Lower lobe of right lung (tissue), 2 donors: ENCODE results near the gene LZTS3. TPM values are rescaled to one million over a fixed set of nuclear protein-coding genes. Genes with fewer than 3 reads are reported as not detected.

Source experiments
- ATAC-seq, 2 donors: fragments of 200-7000 bp; cut with Tn5 transposase; one replicate each; pipeline ENCODE4 v1.9.1; 2020 to 2022; ENCODE audit warnings: mild to moderate bottlenecking in 2 of 2, moderate library complexity in 2 of 2
- DNase-seq: peaks from one replicate; pipeline ENCODE4 v3.0.0-alpha.2; 2020
- H3K27ac ChIP-seq: fragments of 200-600 bp; one replicate; pipeline ENCODE4 v1.8.0; 2022
- H3K27me3 ChIP-seq: fragments of 200-600 bp; one replicate; pipeline ENCODE4 v1.8.0; 2022; ENCODE audit warnings: low read depth
- H3K36me3 ChIP-seq: fragments of 200-600 bp; one replicate; pipeline ENCODE4 v1.8.0; 2022; ENCODE audit warnings: mild to moderate bottlenecking
- H3K4me1 ChIP-seq: fragments of 200-600 bp; one replicate; pipeline ENCODE4 v1.8.0; 2022
- H3K4me3 ChIP-seq: fragments of 200-600 bp; one replicate; pipeline ENCODE4 v1.8.0; 2022; ENCODE audit warnings: mild to moderate bottlenecking
- H3K9me3 ChIP-seq: fragments of 200-600 bp; one replicate; pipeline ENCODE4 v1.8.0; 2022
- intact Hi-C: fragments of 100-400 bp; cut with DNase I; formaldehyde crosslinking; loops from one replicate; pipeline ENCODE4 v1.11.0; 2022
- total RNA-seq: library from RNA; stranded (reverse); fragmentation: NEBNext Ultra II Directional; extraction: Animal tissue kit (Norgen Biotek cat#: 25700); gene quantifications from one replicate; pipeline ENCODE4 v1.2.1, GENCODE V29; 2021
- TF ChIP-seq, protein P1 (sequence below): fragments of 200-600 bp; IDR thresholded peaks from one replicate; pipeline ENCODE4 v1.8.0; 2022; ENCODE audit warnings: antibody characterized with exemption, mild to moderate bottlenecking
- donor health status: DM: no; HTN: yes; CAD: no; lungs with severe emphysema.

Gene LZTS3
- total RNA-seq, 1 donor from 2014 or later: 18.5 TPM

GRCh38 chr20:3171391-3172125 lies 1.8 kb downstream of the LZTS3 start:
- ATAC-seq: no peak
- TF ChIP-seq, protein P1, sequence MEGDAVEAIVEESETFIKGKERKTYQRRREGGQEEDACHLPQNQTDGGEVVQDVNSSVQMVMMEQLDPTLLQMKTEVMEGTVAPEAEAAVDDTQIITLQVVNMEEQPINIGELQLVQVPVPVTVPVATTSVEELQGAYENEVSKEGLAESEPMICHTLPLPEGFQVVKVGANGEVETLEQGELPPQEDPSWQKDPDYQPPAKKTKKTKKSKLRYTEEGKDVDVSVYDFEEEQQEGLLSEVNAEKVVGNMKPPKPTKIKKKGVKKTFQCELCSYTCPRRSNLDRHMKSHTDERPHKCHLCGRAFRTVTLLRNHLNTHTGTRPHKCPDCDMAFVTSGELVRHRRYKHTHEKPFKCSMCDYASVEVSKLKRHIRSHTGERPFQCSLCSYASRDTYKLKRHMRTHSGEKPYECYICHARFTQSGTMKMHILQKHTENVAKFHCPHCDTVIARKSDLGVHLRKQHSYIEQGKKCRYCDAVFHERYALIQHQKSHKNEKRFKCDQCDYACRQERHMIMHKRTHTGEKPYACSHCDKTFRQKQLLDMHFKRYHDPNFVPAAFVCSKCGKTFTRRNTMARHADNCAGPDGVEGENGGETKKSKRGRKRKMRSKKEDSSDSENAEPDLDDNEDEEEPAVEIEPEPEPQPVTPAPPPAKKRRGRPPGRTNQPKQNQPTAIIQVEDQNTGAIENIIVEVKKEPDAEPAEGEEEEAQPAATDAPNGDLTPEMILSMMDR: no peak
- DNase-seq: no peak
- Histone ChIP-seq H3K4me3 (no peak overlapping the region), H3K27me3 (peaks cover 7% of the 10 kb centered on the region), H3K4me1 (peaks cover 19% of the 10 kb centered on the region), H3K9me3 (no peaks in the 10 kb centered on the region), H3K27ac (no peak overlapping the region), H3K36me3 (no peaks in the 10 kb centered on the region)
- intact Hi-C loops: no loop called here

DNA sequence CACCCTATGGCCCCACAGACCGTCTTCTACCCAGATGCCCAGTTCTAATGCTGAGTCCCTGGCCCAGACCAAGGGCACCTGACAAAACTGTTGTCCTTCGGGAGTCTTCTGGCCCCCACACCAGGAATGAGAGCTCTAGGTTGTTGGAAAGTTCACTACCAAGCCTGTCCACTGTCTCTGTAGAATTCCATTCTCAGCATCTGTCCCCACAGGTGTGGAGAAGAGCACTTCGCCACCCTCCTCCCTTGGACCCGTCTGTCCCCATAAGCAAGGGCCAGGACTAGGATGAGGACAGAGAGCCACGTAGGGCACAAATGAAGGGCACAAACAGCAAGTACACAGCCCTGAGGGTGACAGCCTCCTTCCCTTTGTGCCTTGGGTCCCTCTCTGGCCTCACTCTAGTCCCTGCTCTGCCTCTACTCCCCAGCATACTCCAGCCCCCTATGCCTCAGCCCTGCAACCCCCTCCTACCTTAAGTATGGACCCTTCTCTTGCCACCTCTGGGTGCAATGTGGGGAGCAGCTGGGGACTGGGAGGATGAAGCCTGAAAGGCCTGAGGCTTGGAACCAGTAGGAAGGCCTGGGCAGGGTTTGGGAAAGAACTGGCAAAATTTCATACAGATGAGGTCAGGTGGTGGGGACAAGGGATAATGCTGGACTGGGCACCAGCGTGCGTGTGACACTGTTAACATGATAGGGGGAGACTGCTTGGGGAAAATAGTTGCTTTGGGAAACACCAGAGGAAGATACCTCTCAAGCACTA lies 4.3 kb downstream of the LZTS3 start:
- H3K4me3 ChIP-seq: peak overlapping the region; percentile 48
- ATAC-seq (no peak), DNase-seq (no peak)
- no peaks in the 10 kb centered on the region for H3K36me3 ChIP-seq
- TF ChIP-seq, protein P1: no peak
- peak overlapping the region; percentile 62 for H3K27ac ChIP-seq
- H3K27me3 ChIP-seq: peaks cover 7% of the 10 kb centered on the region
- peaks cover 15% of the 10 kb centered on the region for H3K4me1 ChIP-seq
- intact Hi-C loops: no loop called here
- H3K9me3 ChIP-seq: no peaks in the 10 kb centered on the region

GRCh38 chr20:3168079-3168828 lies 5.1 kb downstream of the LZTS3 start:
- H3K36me3 ChIP-seq: no peaks in the 10 kb centered on the region
- TF ChIP-seq, protein P1: peak; percentile 17
- ATAC-seq (peak; percentile 82 to 83), DNase-seq (peak; percentile 77)
- H3K4me1 ChIP-seq: peaks cover 15% of the 10 kb centered on the region
- peak overlapping the region; percentile 48 for H3K4me3 ChIP-seq
- peaks cover 7% of the 10 kb centered on the region for H3K27me3 ChIP-seq
- peak overlapping the region; percentile 62 for H3K27ac ChIP-seq
- H3K9me3 ChIP-seq: no peaks in the 10 kb centered on the region
- intact Hi-C loops: no loop called here

DNA sequence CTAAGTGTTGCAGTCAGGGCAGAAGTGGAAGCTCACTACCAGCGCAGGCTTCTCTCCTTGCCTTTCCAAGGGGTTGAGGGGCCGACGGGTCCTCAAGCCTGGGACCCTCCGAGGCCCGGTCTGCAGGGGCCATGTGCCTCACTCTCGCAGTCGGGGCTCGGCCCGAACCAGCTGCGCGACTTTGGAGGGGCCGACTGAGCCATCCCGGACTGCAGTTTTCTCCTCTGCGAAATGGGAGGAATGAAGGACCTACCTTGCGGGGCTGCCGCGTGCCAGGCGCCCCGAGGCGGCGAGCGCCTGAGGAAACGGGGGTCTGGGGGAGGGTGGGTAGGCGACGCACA lies 5.6 kb downstream of the LZTS3 start:
- TF ChIP-seq, protein P1: no peak
- DNase-seq: no peak

DNA sequence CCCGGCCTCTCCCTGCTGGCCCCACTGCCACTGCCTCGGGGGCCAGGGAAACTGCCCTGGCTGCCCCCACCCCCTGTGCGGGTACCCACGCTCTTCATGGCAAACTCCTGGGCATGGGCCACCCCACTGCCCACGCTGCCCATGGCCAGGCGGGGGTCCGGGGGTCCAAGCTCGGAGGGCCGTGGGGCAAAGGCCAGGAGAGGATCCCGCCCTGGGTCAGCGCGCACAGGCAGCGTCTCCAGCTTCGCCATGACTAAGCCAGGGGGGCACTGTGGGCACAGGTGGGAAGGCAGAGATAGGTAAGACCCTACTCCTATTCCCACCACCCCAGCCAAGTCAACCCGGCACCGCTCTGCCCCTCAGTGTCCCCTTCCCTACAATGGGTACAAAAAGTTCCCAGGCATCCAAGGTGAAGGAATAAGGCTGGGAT lies 6.4 kb downstream of the LZTS3 start:
- H3K4me3 ChIP-seq: no peak overlapping the region

More for the DNA sequence above, 5.6 kb downstream of the LZTS3 start:
- peak overlapping the region; percentile 48 for H3K4me3 ChIP-seq
- H3K27me3 ChIP-seq: peaks cover 7% of the 10 kb centered on the region
- intact Hi-C loops: no loop called here
- peaks cover 11% of the 10 kb centered on the region for H3K4me1 ChIP-seq
- peak overlapping the region; percentile 62 for H3K27ac ChIP-seq
- H3K9me3 ChIP-seq: no peaks in the 10 kb centered on the region
- no peaks in the 10 kb centered on the region for H3K36me3 ChIP-seq
- ATAC-seq: no peak

More for the DNA sequence above, 6.4 kb downstream of the LZTS3 start:
- peaks cover 5% of the 10 kb centered on the region for H3K4me1 ChIP-seq
- no peaks in the 10 kb centered on the region for H3K9me3 ChIP-seq
- DNase-seq: no peak
- ATAC-seq: no peak
- H3K27me3 ChIP-seq: peaks cover 7% of the 10 kb centered on the region
- TF ChIP-seq, protein P1: no peak
- intact Hi-C loops: no loop called here
- H3K27ac ChIP-seq: no peak overlapping the region
- no peaks in the 10 kb centered on the region for H3K36me3 ChIP-seq
